Measurements from ENCODE around the gene RSPH6A.

- TF ChIP-seq CTCF (IDR thresholded peaks at IDR 0.05) = no peak
- TF ChIP-seq POLR2A (IDR thresholded peaks at IDR 0.05) = no peak
These were observed 33.6 kb downstream of the RSPH6A start for GRCh38 chr19:45781214-45782161.

Measured in lower leg skin (tissue), 3 donors.